ENCODE data around the gene NLGN4Y. TPM values are rescaled to one million over a fixed set of nuclear protein-coding genes. Genes with fewer than 3 reads are reported as not detected.

The NLGN4Y gene
- 1 to 10 TPM in 2 of 4 donors, not detected in 2; 1.8 to 2.6 TPM for total RNA-seq
- 0.84 TPM for polyA plus RNA-seq
- long read RNA-seq, donor 1: 0 reads
- long read RNA-seq, donor 2: 0 reads
- long read RNA-seq, donor 3: 0 reads
- long read RNA-seq, donor 4: 0 reads

DNA sequence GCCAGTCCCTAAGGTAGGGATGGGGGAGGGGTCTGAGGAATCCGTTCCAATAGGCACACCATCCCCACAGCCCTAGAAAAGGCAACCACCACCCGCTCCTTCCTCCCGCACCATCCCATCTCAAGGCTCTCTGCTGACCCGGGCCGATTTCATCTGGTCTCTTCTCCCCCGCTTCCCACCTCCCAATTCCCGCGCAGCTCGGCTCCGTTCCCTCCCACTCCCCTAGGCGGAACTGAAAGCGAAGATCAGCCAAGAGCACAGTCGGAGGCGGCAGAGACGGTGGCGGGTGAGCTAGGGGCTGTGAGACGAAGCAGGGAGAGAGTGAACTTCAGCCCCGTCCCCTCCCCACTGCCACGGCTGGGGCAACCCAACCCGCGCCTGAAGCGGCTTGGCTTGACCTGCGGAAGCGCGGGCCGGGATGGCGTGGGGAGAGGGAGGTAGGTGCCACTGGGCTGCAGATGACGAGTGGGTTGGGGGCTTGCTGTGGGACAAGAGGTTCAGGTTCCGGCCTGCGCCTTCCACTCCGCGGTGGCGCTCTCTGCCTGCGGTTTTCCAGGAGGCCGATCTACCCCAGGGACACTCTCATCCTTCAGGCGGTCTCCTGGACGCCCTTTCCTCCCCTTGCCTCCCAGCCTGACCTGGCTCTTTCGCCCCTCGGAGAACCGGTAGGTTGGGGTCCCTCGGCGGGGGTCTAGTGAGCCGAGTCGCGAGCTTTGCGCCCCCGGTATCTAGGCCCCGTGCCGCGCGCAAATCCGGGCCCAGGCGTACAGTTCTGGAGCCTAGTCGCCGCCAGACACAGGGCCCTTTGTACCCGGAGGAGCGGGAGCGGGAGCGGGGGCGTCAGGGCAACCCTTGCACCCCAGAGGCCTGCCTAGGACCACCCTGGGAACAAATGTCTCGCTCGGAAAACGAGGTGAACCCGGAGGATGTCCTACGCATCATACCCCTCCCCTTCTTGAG, at the start of gene NLGN4Y:
NLGN4Y (plus strand) TSS at position 258 of the 960 bp plus-strand sequence. CDS start 97,591 bp downstream, outside the sequence.
- Histone ChIP-seq H3K27me3 (ENCODE audit: control insufficient read depth, insufficient read depth) (no peaks in the 10 kb centered on the region), H3K4me1 (ENCODE audit: control insufficient read depth, insufficient read depth, low read length) (no peaks in the 10 kb centered on the region), H3K4me3 (ENCODE audit: low read length) (peak within 1 kb of the TSS; percentile 57), H3K9me3 (ENCODE audit: control insufficient read depth, low read length) (no peaks in the 10 kb centered on the region), H3K27ac (ENCODE audit: low read length) (no peak within 1 kb of the TSS)
- DNase-seq: no peak
- under 1% methylated on average over 65 of the region's 65 CpGs for WGBS
- no peak for ATAC-seq
- intact Hi-C loops (cut with DNase I): no loop called here

- intact Hi-C loops (cut with DNase I): no loop called here
- no peaks in the 10 kb centered on the region for H3K27me3 ChIP-seq (ENCODE audit: control insufficient read depth, insufficient read depth)
- H3K4me3 ChIP-seq (ENCODE audit: low read length): no peak overlapping the region
- H3K4me1 ChIP-seq (ENCODE audit: control insufficient read depth, insufficient read depth, low read length): no peaks in the 10 kb centered on the region
- no peak for DNase-seq
- no peak overlapping the region for H3K27ac ChIP-seq (ENCODE audit: low read length)
- no peaks in the 10 kb centered on the region for H3K9me3 ChIP-seq (ENCODE audit: control insufficient read depth, low read length)
- no peak for ATAC-seq
These were observed 38.4 kb upstream of the NLGN4Y start for GRCh38 chrY:14485935-14486334.

DNA sequence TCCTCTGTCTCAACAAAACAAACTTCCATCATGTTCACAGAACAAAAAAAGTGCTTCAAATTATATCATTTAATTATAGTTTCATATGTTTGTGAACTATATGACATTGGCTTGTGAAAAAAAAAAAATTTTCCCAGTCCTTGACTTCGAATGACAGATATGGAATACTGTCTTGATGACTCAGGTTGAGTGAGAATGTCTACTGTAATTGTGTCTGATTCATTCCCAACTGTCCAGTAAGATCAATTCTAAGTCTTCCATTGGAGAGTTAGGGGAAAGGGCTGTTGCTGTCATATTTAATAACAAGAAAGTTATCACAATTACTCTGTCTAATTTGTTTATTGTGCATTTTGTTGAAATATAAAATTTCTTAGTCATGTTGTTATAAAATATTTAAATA, 34.1 kb upstream of the NLGN4Y start:
- H3K9me3 ChIP-seq (ENCODE audit: control insufficient read depth, low read length): no peaks in the 10 kb centered on the region
- H3K4me1 ChIP-seq (ENCODE audit: control insufficient read depth, insufficient read depth, low read length): no peaks in the 10 kb centered on the region
- 52% methylated on average over 1 of the region's 1 CpG for WGBS
- no peak overlapping the region for H3K27ac ChIP-seq (ENCODE audit: low read length)
- DNase-seq: no peak
- ATAC-seq: no peak
- no peak overlapping the region for H3K4me3 ChIP-seq (ENCODE audit: low read length)
- intact Hi-C loops (cut with DNase I): no loop called here
- H3K27me3 ChIP-seq (ENCODE audit: control insufficient read depth, insufficient read depth): no peaks in the 10 kb centered on the region

- 63% methylated on average over 2 of the region's 2 CpGs for WGBS
- H3K4me3 ChIP-seq (ENCODE audit: low read length): no peak overlapping the region
- H3K27ac ChIP-seq (ENCODE audit: low read length): no peak overlapping the region
- no peaks in the 10 kb centered on the region for H3K27me3 ChIP-seq (ENCODE audit: control insufficient read depth, insufficient read depth)
- no peak for DNase-seq
- no peaks in the 10 kb centered on the region for H3K9me3 ChIP-seq (ENCODE audit: control insufficient read depth, low read length)
- intact Hi-C loops (cut with DNase I): no loop called here
- ATAC-seq: no peak
- no peaks in the 10 kb centered on the region for H3K4me1 ChIP-seq (ENCODE audit: control insufficient read depth, insufficient read depth, low read length)
These were observed 26.3 kb upstream of the NLGN4Y start for GRCh38 chrY:14498071-14498470.

GRCh38 chrY:14504592-14504991, 19.7 kb upstream of the NLGN4Y start:
- WGBS: 96% methylated on average over 2 of the region's 2 CpGs
- DNase-seq: no peak
- Histone ChIP-seq H3K4me3 (ENCODE audit: low read length) (no peak overlapping the region), H3K27me3 (ENCODE audit: control insufficient read depth, insufficient read depth) (no peaks in the 10 kb centered on the region), H3K27ac (ENCODE audit: low read length) (no peak overlapping the region), H3K4me1 (ENCODE audit: control insufficient read depth, insufficient read depth, low read length) (no peaks in the 10 kb centered on the region), H3K9me3 (ENCODE audit: control insufficient read depth, low read length) (no peaks in the 10 kb centered on the region)
- intact Hi-C loops (cut with DNase I): no loop called here
- ATAC-seq: no peak

DNA sequence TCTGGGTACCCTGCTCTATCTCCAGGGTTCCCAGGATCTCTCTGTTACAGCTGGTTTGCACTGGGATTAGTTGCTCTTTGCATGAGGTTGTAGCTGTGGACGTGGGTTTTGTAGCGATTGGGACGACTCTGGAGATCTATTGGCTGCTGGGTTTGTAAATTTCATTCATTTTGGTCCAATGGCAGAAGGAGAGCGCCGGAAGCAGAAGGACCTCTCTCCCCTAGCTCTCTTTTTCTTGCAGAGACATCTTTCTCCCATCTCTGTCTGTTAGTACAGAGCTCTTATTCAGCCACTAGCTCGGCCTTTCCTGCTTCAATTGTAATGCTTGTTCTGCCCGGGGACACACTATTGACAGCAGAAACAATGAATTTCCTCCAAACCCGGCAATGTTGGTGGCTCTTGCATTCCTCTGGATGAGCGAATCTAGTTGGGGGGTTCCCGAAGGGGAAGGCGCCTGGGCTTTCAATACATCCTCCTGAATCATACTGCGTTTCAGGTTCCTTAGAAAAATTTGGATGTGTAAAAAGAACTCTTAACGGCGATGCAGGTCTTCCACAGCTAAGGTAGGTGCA, 1.9 kb upstream of the NLGN4Y start:
- Histone ChIP-seq H3K27ac (ENCODE audit: low read length) (no peak overlapping the region), H3K4me3 (ENCODE audit: low read length) (peak overlapping the region; percentile 15), H3K4me1 (ENCODE audit: control insufficient read depth, insufficient read depth, low read length) (no peaks in the 10 kb centered on the region), H3K9me3 (ENCODE audit: control insufficient read depth, low read length) (no peaks in the 10 kb centered on the region), H3K27me3 (ENCODE audit: control insufficient read depth, insufficient read depth) (no peaks in the 10 kb centered on the region)
- WGBS: 2% methylated on average over 14 of the region's 14 CpGs
- ATAC-seq: no peak
- DNase-seq: no peak
- intact Hi-C loops (cut with DNase I): no loop called here

- no peak overlapping the region for H3K27ac ChIP-seq (ENCODE audit: low read length)
- intact Hi-C loops (cut with DNase I): no loop called here
- H3K9me3 ChIP-seq (ENCODE audit: control insufficient read depth, low read length): no peaks in the 10 kb centered on the region
- ATAC-seq: no peak
- no peaks in the 10 kb centered on the region for H3K27me3 ChIP-seq (ENCODE audit: control insufficient read depth, insufficient read depth)
- WGBS: 3% methylated on average over 31 of the region's 31 CpGs
- DNase-seq: no peak
- H3K4me1 ChIP-seq (ENCODE audit: control insufficient read depth, insufficient read depth, low read length): no peaks in the 10 kb centered on the region
- peak overlapping the region; percentile 57 for H3K4me3 ChIP-seq (ENCODE audit: low read length)
These were observed 648 bp upstream of the NLGN4Y start for GRCh38 chrY:14523491-14524271.

DNA sequence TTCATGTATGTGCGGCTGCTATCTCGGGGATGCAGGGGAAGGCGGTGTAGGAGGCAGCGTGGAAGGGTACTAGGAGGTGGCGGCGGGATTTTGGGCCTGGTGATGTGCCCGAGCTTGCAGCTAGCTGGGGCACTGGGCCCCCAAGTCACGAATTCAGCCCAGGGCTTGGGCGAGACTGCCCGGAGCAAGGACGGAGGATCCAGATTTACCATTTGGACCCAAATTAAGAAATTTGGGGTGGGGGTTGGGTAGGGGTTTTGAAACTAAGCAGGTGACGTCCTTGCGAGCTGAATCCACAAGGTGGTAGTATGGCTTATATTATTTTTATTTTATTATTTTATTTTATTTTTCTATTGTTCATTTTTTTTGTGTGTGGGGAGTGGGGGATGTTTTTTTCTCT, 986 bp downstream of the NLGN4Y start:
- Histone ChIP-seq H3K9me3 (ENCODE audit: control insufficient read depth, low read length) (no peaks in the 10 kb centered on the region), H3K27me3 (ENCODE audit: control insufficient read depth, insufficient read depth) (no peaks in the 10 kb centered on the region), H3K27ac (ENCODE audit: low read length) (no peak overlapping the region), H3K4me1 (ENCODE audit: control insufficient read depth, insufficient read depth, low read length) (no peaks in the 10 kb centered on the region), H3K4me3 (ENCODE audit: low read length) (peak overlapping the region; percentile 57)
- intact Hi-C loops (cut with DNase I): no loop called here
- DNase-seq (no peak), ATAC-seq (no peak)
- WGBS: 3% methylated on average over 13 of the region's 13 CpGs

GRCh38 chrY:14528361-14528760, 4.0 kb downstream of the NLGN4Y start:
- Histone ChIP-seq H3K4me1 (ENCODE audit: control insufficient read depth, insufficient read depth, low read length) (no peaks in the 10 kb centered on the region), H3K27ac (ENCODE audit: low read length) (no peak overlapping the region), H3K27me3 (ENCODE audit: control insufficient read depth, insufficient read depth) (no peaks in the 10 kb centered on the region), H3K9me3 (ENCODE audit: control insufficient read depth, low read length) (no peaks in the 10 kb centered on the region), H3K4me3 (ENCODE audit: low read length) (no peak overlapping the region)
- intact Hi-C loops (cut with DNase I): no loop called here
- 56% methylated on average over 7 of the region's 7 CpGs for WGBS
- DNase-seq (no peak), ATAC-seq (no peak)

DNA sequence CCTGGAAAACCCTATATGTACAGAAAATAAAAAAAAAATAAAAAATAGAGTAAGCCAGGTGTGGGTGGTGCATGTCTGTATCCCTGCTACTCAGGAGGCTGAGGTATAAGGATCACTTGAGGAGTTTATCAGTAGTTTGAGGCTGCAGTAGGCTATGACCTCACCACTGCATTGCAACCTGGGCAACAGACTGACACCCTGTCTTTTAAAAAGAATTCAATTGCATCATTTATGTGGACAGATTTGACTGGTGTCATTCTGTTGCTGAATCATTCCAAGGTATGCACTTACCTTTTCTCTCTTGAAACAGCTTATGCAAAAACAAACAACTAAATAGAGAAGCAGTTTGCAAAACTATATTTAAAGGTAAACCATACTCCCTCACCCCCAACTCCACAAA, 12.4 kb downstream of the NLGN4Y start:
- ATAC-seq (no peak), DNase-seq (no peak)
- H3K27ac ChIP-seq (ENCODE audit: low read length): no peak overlapping the region
- no peaks in the 10 kb centered on the region for H3K4me1 ChIP-seq (ENCODE audit: control insufficient read depth, insufficient read depth, low read length)
- H3K27me3 ChIP-seq (ENCODE audit: control insufficient read depth, insufficient read depth): no peaks in the 10 kb centered on the region
- no peaks in the 10 kb centered on the region for H3K9me3 ChIP-seq (ENCODE audit: control insufficient read depth, low read length)
- no peak overlapping the region for H3K4me3 ChIP-seq (ENCODE audit: low read length)
- intact Hi-C loops (cut with DNase I): no loop called here

- Histone ChIP-seq H3K27me3 (ENCODE audit: control insufficient read depth, insufficient read depth) (no peaks in the 10 kb centered on the region), H3K27ac (ENCODE audit: low read length) (no peak overlapping the region), H3K4me3 (ENCODE audit: low read length) (no peak overlapping the region), H3K9me3 (ENCODE audit: control insufficient read depth, low read length) (no peaks in the 10 kb centered on the region), H3K4me1 (ENCODE audit: control insufficient read depth, insufficient read depth, low read length) (no peaks in the 10 kb centered on the region)
- WGBS: 96% methylated on average over 5 of the region's 5 CpGs
- DNase-seq: no peak
- intact Hi-C loops (cut with DNase I): no loop called here
- ATAC-seq: no peak
These were observed 19.2 kb downstream of the NLGN4Y start for GRCh38 chrY:14543506-14543905.
